Bone marrow (tissue), 2 donors: ENCODE measurements around the gene SLC12A3.

Experiments
- DNase-seq, 2 donors: peaks; one replicate each; lab custom pipeline; 2025; lab: John Stamatoyannopoulos, UW

SLC12A3 gene

DNA sequence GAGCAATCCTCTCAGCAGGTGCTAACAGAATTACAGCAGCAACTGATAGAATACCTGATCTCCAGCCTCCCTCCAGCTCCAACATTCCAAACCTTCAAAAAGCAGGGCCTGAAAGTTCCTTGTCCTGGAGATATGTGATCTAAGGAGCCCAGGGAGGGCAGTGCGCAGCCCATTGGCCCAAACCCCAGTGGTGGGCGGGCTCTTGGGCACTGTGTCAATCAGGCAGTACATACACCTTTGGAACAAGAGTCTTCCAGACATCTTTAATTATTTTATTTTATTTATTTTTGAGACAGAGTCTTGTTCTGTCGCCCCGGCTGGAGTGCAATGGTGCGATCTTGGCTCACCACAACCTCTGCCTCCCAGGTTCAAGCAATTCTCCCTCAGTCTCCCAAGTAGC, 24.2 kb downstream of the SLC12A3 start:
- no peak for DNase-seq

- no peak for DNase-seq
Measured at GRCh38 chr16:56891685-56892084, 26.7 kb downstream of the SLC12A3 start.

GRCh38 chr16:56892705-56893104, 27.7 kb downstream of the SLC12A3 start:
- no peak for DNase-seq

DNA sequence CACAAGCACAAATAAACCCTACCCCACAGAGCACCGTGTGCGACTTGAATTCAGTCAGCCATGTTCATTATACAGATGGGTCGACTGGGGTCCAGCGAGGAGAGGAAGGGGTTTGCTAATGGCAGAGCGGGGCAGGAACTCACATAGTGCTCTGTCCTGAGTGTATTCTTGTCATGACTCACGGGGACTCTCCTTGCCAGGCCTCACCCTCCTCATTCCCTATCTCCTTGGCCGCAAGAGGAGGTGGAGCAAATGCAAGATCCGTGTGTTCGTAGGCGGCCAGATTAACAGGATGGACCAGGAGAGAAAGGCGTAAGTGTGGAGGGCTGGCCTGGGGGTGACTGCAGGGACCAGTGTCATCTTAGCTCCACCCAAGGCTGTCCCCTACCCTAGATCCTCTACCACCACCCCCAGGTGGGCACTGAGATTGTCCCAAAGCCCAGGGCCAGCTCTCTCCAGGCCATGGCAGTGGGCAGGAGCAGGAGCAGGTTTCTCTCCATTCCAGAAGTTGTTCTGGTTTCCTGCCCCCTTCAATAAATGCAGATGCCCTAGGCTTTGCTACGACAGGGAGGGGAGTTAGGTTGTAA, 29.4 kb downstream of the SLC12A3 start:
- no peak for DNase-seq

GRCh38 chr16:56895813-56896212, 30.8 kb downstream of the SLC12A3 start:
- no peak for DNase-seq

GRCh38 chr16:56896244-56896643, 31.2 kb downstream of the SLC12A3 start:
- no peak for DNase-seq

GRCh38 chr16:56897026-56897799, 32.2 kb downstream of the SLC12A3 start:
- no peak for DNase-seq

DNA sequence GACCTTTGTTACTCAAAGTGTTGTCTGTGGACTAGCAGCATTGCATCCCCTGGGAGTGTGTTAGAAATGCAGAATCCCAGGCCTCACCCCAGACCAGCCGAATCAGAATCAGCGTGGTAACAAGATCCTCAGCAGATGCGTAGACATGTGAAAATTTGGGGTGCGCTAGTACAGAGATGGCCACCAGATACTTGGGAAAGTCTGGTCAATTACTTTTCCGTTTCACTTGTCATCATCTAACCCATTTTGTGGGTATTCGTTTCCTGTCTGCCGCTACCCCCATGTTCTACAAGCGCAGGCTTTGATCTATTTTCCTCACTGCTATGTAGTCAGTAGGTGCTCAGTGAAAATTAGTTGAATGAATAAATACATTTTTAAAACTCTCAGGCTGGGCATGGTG, 33.8 kb downstream of the SLC12A3 start:
- DNase-seq = no peak

GRCh38 chr16:56903866-56904265, 38.9 kb downstream of the SLC12A3 start:
- no peak for DNase-seq

DNA sequence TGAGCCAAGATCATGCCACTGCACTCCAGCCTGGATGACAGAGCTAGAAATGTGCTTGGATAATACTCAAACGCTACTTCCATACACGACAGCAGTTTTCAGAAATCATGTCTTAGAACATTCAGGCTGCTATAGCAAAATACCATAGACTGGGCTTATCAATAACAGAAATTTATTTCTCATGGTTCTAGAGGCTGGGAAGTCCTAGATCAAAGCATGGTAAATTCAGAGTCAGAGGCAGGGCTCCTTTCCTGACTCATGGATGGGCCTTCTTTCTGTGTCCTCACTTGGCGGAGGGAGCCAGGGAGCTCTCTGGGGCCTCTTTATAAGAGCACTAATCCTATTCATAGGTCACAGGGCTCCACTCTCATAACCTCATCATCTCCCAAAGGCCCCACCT, 42.4 kb downstream of the SLC12A3 start:
- DNase-seq = no peak

DNA sequence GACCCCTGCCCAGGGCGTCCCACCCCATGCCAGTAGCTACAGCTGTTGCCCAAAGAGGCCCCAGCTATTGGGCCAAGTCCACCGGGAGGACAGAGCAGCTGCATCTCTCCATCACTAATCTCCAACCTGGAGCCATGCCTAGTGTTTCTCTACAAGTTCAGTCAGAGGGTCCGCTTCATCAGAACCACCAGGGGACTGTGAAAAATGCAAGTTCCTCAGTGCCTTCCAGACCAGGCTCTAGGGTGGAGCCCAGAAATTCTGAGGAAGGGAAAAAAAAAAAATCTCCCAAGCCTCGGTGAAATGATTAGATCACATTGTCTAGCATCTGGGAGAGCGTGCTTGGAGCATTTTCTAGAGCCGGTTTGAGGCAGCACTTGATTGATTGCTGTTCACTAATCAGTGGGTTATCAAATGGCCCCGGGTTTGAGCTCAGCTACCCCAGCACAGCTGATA, 44.5 kb downstream of the SLC12A3 start:
- DNase-seq = no peak

- DNase-seq = no peak
Measured at GRCh38 chr16:56910112-56910511, 45.1 kb downstream of the SLC12A3 start.

DNA sequence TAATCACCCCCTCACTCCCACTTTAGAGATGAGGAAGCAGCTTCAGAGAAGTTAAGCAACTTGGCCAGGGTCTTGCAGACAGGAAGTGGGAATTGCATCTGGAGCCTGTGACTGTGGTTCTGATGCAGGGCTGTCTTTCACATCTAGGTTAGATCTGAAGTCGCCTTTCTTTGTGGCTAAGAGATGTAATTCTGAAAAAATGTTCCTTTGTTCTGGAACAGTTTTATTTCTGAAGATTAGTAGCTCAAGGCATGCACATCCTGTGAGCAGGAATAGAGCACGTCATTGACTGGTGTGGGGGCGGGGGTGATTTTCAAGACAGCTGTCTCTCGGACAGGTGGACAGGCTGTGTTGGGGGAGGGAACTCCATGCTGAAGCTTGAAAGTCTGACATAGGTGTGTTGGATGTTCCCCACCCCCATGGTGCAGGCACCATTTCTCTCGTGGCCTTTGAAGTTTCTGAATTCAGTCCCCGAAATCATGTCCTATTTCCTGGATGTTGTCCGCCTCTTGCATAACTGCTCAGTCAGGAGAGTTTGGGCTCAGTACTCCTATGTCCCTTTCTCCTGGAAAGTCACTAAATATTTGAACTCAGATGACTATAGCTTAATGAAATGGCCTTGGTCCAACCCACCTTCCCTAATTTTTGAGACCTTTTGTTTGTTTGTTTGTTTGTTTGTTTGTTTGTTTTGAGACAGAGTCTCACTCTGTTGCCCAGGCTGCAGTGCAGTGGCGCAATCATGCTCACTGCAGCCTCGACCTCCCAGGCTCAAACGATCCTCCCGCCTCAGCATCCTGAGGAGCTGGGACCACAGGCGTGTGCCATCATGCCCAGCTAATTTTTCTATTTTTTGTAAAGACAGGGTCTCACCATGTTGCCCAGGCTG, 45.9 kb downstream of the SLC12A3 start:
- DNase-seq = peak in 1 of 2 donors; percentile 37

GRCh38 chr16:56911771-56912571, 47.0 kb downstream of the SLC12A3 start:
- no peak for DNase-seq

- no peak for DNase-seq
Measured at GRCh38 chr16:56912746-56913708, 48.0 kb downstream of the SLC12A3 start.

- no peak for DNase-seq
Measured at GRCh38 chr16:56914896-56915295, 49.9 kb downstream of the SLC12A3 start.

- DNase-seq = no peak
Measured at GRCh38 chr16:56915336-56916119, 50.5 kb downstream of the SLC12A3 start.

DNA sequence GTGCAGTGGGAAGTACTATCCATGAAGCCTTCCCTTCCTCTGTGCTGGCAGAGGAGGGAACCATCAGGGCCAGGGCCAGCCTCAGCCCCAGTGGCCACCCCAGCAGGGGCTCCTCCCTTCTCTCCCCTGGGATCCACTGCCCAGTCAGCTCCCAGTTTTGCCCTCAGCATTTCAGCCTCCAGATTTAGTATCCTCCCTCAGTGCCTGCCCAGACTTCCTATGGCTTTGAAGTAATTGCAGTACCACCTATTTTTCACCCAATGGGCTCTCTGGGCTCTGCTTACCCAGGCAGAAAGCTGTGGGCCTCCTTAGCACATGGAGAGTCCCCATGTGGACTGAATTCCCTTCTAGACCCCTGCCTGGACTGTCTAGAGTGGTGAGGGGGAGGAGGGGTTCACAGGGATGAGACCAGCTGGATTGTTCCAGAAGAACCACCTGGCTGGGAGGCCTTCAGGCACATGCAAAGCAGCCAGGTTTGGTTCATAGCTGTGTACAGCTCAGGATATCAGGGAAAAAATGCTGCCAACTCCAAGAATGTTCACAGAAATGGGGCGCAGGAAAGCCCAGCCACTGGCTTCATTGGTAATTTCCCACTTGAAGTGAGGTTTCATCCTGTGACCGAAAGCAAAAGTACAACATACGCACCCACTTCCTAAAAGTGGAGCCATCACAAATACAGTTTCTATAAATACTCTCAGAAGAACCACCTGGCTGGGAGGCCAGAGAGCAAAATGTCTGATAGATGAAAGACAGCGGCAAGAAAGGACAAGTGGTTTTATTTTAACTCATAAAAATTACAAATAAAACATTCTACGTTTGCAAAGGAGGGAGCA, 51.8 kb downstream of the SLC12A3 start:
- peak in 1 of 2 donors; percentile 62 for DNase-seq

DNA sequence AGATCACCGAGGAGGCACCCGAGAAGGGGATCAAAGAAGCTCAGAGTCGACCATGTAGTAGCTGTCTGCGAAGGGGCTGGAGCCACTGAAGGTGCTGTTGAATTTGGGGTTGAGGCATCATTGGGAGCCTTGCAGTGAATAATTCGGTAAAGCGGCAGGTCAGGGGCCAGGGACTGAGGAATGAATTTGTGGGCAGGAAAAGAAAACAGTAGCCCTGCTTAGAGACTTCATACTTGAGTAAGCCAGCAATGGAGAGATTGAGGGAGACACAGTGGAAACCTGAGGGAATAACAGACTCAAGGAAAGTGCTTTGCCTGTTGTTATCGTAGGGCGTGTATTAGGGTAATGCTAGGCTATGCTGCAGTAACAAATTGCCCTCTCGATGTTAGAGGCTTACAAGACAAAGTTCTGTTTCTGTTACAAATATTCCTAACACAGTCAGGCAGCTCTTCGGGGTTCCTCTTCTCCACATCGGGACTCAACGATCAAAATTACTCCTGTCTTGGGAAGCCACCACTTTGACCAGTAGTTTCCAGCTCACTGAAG, 53.5 kb downstream of the SLC12A3 start:
- DNase-seq = no peak
